Measurements from ENCODE around the gene ALCAM.

The ALCAM gene

DNA sequence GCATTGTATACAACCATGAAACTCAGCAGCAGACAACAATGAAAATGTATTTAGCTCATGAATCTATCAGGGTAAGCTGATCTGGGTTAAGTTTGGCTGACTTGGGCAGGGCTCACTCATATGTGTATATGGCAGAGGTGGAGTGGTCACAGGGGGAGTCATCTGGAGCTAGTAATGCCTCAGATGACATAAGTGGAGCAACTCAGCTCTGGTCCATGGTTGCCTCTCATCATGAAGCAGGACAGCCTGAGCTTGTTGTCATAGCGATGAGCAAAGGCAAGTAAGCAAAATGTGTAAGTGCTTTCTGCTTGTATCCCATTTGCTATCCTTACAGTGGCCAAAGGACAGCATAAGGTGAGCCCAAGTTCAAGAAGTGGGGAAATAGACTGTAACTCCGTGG is 64.5 kb downstream of the ALCAM start:
- no peak for DNase-seq

DNA sequence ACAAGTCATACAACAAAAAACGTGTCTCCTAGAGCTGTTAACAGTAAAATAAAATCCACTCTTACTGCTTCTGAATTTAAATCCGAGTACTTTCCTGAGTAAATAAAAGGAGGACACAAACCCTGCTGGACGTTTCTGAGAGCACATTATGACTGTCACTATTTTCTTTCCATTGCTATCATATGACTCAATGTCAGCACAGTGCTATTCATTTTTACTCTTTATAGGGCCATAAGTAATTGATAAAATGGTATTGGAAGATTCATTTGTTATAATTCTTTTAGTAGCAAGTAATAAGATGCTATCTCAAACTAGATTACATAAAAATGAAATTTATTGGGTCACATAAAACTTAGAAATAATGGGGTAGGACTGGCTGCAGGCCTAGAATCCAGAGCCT is 68.6 kb downstream of the ALCAM start:
- DNase-seq: no peak

DNA sequence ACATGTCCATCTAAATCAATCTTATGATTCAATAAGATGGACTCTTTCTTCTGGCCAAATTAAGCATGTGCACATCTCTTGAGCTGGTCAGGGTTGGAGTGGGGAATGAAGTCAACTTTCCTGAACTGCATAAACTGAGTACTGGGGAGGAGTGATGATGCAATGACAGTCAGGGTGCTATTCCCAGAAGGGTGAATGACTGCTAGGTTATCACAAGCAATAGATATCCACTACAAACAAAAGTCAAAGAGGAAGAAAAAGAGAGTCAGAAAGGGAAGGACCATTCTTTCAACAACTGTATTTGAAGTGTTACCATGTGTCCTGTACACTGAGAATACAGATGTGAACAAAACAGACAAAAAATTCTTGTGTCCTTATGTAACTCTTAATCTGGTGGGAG is 70.0 kb downstream of the ALCAM start:
- DNase-seq: no peak

DNA sequence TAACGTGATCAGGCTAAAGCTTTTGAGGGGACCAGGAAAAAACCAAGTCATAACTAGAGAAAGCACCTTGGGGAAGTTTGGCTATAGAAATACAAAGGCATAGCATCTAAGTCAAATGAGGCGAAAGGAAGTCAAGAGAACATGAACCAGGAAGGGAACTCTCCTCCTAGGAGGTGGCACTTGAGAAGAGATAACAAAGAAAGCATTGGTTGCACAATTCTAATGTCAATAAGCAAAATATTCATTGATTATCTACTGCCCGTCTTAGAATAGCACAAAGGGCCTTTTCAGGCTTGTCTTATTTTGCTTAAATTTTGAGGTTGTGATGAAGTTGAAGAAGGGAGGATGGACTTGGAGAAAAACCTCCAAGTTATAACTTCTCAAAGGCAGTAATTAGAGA is 73.4 kb downstream of the ALCAM start:
- no peak for DNase-seq

DNA sequence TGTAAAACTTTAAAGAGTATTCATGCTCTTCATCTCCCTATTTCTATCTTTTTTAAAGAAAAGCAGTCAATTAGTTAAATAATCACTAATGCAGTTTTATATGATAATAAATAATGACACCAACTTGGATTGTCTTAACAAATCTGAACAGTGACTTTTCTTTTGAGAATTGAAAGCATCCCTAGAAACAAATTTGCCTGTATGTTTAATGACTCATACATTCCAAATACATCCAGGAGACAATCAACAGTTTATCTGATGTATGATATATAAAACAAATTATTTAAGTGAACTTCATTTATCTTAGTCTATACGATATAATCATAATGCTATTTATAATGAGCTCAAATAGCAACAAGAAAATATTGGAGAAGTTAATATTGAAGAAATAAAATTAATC is 78.0 kb downstream of the ALCAM start:
- no peak for DNase-seq

DNA sequence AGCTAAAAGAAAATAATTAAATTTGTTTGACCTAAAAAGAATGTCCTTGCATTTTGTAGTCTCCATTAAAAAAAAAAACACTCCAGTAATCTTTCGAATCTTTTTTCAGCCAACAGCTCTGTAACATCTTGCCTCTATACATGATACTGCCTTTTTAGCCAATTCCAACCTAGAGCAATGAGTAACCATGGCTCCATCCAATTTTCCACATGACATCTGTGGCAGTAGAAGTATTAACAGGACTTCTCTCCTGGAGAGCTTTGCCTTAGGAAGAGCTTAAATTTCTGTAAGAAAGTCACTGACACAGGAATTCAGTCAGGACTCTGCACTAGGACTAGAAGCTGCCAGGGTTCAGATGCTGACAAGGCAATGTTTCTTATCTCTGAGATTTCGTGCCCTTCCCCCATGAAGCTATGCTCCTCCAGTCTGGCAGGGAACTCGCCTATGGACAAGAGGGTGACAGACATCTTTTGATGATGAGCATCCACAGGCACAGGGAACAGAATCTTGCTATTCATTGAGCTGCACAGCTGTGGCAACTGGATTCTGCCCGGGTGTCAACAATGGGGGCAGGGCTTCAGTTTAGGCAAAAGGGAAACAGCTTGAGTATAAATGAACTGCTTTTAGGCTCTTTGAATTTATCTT is 81.8 kb downstream of the ALCAM start:
- DNase-seq: no peak

DNA sequence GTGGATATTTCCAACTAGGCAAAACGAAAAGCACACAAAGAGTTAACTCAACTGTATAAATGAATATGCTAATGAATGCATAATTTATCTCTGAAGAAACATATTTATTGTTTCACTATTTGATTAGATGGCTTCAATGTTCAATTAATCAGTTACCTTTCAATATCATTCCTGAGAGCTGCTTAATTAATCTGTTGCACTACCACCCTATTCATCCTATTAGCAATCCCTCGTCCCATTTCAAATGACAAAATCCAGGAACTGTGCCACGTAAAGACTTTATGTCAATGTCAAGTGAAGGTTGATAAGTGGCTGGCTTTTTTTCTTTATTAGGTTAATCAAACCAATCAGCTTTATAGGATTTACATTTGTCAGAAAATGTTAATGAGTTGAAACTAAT is 82.7 kb downstream of the ALCAM start:
- DNase-seq: no peak

DNA sequence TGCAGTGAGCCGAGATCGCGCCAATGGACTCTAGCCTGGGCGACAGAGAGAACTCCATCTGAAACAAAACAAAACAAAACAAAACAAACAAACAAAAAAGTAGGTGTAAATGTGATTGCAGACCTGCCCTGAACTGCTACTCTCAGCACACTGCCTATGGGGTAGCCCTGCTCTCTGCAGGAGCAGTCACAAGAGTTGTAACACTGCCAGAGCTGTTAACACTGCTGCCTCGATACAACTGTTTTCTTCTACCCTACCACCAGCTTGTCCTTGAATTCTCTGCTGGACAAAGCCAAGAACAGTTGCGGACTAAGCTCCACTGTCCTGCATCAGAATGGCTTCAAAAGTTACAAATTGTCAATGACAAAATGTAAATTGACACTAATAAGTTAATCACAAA is 89.3 kb downstream of the ALCAM start:
- no peak for DNase-seq

DNA sequence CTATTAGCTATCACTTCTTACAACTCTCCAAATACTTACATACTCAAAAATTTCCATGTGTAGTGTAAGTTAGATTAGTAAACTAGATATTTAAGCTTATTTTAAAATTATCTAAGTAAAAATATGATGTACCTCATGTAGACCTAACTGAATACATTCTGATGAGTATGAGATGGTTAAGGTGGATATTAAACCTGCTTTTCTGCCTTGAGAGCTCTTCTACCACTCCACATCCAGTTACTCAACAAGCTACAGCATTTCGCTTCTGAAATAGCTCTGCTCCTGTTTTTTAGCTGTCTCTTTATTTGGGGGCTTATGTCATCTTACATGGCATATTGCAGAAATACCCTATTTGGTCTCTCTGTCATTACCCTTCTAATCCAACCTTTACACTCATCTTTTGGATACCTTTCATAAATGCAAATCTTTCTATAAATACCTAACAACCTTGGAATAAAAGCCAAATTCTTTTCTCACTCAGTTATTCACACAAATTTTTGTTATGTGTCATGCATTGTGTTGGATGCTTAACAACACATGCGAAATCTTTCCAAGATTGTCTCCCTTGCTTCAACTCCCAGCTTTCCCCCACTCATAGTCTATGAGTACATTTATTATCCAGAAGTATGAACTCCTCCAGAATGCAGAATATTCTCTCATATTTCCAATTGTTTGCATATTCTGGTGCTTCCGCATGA is 92.0 kb downstream of the ALCAM start:
- no peak for DNase-seq

DNA sequence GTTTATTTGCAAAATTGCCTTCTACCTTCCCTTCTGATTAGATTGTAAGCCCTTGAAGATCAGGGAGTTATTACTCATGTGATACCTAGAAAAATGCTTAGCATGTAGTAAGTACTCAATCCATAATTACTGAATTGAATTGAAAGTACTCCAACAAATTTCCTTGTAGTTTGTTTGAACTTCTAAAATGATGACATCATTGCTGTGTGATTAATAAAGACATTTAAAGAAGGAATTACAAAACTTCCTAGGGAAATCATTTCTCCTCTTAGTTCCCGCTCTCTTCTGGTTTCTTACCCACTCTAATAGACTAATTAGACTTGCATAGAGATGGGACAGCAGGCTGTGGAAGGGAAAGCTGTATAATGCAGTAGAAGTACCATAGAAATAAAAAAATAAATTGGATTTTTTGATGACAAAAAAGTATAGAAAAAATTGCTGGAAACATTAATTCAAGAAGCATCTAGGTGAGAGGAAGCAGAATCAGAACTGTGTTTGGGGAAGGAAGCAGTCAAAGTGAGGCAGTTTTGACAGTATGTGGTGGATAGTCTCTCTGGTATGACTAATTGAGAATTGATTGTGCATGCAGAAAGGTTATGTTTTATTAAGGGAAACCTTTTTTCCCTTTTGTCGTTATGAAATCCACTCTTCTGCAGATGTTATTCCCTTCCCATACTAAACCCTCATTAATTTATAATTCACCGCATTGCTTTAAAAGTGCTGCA is 93.0 kb downstream of the ALCAM start:
- no peak for DNase-seq

DNA sequence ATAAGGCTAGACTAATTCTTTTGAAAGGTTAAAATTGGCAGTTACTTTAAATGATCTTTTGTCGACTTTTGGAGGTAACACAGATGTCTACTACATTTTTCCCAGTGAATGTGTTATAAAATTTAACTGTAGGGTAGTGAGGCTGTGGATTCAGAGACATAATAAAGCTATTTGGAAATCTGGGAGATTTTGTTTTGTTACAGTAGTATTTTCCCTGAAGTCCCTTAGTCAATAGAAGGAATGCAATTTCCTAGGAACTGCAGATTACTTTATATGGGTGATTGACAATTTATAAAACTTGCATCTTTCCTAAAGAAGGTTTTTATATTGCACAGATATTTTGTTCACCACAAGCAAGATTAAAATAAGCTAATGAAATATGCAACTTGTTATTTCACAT is 96.9 kb downstream of the ALCAM start:
- no peak for DNase-seq

DNA sequence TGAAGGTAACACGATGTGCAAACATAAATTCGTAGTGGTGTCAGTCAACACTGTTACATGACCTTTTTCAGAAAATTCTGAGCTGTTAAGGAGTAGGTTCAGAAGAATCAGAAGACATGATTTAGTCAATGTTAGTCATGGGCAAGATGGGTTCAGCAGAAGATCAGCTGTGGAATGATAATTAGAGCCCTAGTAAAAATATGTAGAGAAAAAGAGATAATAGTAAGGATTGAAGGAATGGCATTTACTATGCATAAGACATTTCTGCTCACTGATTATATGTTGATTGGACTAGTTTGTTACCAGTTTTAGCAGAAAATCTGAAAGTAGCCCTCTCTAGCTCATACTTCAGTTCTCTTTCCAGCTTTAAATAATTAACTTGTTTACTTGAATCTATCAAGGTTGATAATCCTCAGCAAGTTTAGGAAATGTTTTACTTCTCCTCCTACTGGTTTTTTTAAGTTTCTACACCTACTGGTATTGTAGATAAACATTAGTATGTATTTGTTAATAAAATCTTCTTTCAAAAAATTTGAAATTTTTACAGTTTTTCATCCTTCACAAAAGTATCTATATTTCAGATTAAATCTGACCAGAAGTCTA is 98.6 kb downstream of the ALCAM start:
- no peak for DNase-seq

DNA sequence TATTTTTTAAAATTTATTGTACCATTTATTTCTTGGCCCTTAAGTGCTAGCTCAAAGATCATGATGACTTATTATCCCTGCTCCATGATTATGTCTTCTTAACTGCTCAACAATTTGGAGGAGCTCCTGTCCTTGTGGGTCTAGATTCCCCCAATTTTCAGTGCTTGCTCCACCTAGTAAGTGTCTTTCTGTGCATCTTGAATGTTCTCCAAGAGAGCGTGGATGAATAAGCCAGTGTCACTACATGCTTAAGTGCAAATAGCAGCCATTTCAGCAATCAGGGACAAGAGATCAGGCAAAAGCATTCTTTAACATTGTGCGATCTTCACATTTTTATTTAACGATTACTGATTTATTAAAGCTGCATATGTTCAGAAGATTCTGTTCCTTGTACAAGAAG is 99.4 kb downstream of the ALCAM start:
- no peak for DNase-seq

DNA sequence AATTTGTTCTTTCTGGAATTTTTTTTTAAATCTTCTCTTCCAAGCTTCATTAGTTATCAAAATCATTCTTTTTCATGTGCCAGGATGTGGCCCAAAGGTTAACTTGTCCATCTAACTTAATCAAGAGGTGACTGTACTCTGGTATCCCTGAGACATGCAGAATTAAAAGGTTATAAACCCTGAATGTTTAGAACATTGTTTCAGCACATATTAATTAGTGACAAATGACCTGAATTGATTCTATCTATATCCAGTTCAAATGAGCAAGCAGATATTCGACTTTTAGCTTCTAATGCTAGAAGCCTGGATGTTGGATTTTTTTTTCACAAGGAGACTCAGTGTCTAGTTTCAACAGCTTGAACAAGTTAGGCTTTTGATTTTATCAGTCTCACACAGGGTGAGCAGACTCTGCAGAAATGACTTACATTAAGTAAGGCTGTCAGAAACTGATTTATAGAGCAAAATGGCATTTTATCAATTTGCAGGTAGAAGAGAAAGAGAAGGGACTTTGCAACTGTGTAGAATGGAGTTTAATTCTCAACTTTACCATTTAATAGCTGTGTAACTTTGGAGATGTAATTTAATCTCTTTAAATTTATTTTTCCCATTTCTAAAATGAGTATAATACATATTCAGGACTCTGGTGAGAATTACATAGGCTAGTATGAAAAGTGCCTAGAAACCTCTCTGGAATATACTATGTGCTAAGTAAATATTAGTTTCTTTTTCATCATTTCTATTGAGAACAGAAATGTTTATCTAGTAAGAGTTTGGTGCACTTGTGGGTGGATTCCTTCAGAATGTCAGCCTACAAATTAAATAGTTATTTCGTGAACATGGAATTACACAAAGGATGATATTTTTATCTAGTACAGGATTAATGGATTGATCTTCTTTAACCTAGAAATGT is 100.0 kb downstream of the ALCAM start:
- no peak for DNase-seq

DNA sequence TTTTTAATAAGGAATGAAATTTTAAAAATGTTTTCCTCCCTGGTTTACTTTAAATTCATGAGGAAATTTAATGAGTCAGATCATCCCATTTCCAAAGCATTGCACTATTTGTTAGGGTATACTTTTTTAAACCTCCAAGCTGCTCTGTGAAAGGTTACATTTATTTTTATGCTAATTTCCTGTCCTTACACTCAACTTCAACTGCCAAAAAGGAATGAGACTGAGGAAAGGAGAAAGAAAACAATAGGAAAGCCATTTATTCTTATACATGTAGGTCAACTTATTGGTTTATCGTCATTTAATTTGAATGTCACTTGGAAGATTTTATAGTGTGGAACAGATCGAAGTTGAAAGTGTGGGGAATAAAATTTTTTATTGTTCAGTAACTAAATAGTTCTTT is 104.1 kb downstream of the ALCAM start:
- no peak for DNase-seq

DNA sequence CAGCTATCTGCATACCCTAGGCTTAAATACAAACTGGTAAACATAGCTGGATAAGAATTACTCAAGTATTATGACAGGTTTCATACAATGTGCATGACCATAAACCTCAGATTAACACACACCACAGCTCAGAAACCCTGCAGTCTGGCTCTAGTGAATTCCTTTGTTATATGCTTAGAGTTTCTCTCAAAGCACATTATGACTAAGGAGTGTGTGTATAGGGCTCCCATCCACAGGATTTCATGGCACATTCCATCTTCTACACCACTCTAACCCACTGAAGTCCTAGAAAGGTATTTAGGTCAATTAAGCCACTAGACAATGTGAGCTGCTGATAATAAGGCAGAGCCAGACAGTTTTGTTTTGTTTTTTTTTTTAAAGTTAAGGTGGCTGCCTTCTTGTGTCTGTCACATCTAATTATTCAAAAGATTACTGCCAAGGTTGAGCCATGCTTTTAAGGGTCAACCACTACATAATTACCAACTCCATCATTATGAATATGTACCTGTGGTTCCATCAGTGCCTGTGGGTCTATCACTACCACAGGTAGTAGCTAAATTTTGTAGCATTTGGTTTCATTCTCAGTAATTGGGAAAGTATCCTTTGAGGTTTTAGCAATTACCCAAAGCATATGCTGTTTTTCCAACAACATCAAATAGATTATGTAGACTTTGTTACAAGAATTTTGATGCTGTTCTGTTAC is 107.0 kb downstream of the ALCAM start:
- peak; percentile 6 for DNase-seq

DNA sequence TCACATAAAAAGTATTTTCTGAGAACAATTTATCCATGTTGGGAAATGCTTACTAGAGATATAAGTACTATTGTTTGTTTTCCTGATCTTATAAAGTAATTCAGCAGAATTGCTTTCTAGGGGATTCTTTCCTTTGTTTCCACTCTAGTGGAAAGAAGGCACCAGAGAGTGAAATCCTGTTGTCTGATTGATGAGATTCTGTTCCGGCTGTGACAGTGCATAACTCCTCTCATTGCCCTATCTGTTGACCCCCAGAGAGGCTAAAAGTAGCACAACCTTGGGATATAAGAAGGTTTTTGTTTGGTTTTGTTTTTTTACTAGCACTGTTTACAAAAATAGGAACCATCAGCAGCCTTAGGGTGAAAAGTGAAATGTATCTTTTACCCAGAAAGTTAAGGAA is 114.1 kb downstream of the ALCAM start:
- no peak for DNase-seq

DNA sequence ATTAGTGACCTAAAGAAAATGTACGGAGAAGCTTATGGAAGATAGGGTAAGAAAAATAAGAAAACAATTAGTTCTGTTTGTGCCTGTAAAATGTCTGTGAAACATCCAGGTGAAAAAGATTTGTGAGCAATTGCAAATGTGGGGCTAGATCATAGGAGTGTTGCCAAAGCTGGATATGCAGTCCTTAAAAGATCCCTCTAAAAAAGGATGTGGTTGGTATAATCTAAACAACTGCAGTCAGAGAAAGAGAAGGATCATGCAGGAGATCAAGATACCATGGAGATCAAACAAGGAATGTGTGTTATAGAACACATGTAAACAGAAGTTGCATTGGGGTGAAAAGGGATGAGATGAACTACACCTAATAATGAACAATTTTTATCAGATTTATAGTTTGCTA is 116.8 kb downstream of the ALCAM start:
- no peak for DNase-seq

DNA sequence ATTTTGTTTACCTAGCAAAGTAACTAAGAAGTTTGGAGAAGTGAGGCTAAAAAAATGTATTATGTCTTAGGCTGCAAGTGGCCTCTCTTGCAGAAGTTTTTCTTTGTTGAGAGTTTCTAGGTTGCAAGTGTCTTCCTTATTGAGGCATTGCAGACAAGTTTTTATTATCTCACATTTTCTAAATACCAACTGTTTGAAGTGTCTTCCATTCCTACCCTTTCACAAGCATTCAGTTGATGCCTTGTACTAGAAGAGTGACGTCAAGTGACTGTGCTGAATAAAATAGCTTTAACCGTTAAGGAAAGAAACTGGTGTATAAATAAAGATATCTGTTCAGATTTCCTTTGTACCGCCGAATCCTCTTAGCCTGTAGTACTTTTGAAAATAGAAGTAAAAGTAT is 123.3 kb downstream of the ALCAM start:
- DNase-seq: no peak

DNA sequence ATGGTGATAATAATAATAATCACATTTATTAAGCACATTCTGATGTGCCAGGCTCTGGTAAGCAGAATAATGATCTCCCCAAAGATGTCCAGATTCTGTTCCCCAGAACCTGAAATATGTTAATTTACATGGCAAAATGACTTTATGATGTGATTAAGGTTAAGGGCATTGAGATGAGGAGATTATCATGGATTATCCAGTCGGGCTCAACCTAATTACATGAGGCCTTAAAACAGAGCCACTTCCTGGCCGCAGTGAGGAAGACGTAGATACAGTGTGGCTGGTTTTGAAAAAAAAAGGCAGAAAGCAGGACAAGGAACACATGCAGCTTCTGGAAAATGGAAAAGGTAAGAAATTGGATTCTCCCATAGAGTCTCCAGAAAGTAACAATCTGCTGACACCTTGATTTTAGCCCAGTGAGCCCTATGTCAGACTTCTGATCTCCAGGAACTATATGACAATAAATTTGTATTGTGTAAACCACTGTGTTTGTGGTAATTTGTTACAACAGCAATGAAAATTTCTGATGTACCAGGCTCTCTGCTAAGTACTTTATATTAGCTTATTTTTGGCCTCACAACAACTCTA is 126.7 kb downstream of the ALCAM start:
- no peak for DNase-seq

DNA sequence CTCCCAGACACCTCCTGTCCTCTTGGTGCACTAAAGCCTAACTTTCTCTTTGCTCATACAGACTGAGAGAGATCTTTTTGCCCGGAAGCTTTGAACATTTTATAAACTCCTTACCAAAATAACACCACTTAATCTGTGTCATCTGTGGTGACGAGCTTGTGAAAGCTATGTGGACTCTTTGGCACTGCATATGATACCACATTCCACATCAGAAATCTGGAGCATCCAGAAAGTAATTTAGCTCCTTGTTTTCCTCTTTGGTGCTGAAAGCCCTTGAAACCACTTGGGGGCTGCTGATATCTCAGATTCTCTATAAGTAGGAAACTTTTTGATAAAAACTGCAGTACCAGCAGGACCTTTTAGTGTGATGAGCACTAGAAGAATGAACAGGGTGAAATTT is 128.3 kb downstream of the ALCAM start:
- no peak for DNase-seq

DNA sequence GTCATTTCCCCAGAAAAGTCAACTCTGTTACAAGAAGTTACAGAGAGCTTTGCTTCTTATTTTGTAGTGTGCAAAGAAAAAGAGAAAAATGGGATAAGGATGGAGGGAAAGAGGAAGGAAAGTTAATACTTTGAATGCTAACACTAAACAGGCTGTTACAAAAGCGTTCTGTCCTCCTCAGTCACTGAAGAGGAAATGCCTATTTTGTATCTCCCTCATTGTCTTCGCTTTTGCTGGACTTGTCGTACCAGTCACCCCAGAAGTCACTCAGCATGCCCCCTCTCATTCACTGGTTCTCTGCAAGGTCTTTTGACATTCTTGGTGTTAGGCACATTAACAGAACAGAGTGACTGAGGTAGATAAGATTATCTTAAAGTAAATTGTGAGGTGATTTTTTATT is 129.6 kb downstream of the ALCAM start:
- no peak for DNase-seq
